Measurements from ENCODE around the gene CELF6.
"Not testable (repeated sequence)": the region's sequence is repeated elsewhere in the genome, so short reads cannot be mapped to it uniquely, and the experiment has no call there.

CELF6 gene

DNA sequence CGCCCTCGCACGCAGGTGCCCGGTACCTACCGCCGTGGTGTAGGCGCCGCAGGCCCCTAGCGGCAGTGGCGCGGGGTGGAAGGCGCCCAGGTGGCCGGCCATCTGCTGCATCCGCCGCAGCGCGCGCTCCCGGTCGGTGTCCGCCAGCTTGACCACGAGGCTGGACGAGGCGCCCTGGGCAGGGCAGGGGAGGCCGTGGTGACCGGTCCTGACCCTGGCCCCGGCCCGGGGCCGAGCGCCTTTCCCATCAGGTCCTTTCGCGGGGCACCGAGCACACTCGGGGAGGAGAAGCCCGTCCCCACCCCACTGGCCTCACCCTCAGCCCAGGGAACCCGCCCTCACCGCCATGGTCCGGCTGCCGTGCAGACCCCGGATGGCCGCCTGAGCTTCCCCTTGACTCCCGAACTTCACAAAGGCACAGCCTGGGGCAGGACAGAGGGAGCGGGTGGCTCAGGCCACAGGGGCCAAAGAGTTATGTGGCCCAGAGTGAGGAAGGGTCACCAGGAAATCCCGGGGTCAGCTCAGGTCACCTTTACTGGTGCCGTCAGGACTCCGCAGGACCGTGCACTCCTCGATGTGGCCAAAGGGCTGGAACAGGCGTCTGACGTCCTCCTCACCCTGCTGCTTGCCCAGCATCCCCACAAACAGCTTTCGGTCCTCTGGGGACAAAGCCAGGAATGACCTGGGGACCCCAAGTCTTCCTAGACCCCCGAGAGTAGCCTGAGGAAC lies 30.2 kb downstream of the CELF6 start:
- no peak overlapping the region for H3K27ac Mint-ChIP-seq
- no peaks in the 10 kb centered on the region for H3K4me1 Mint-ChIP-seq
- H3K9me3 Mint-ChIP-seq, result no peaks in the 10 kb centered on the region
- H3K36me3 Mint-ChIP-seq, result no peaks in the 10 kb centered on the region
- ATAC-seq, result no peak
- H3K4me3 Mint-ChIP-seq, result no peak overlapping the region
- no peak for DNase-seq (ENCODE audit: low spot score in 2 of 2)

GRCh38 chr15:72288796-72289596 lies 31.0 kb downstream of the CELF6 start:
- Mint-ChIP-seq H3K4me3 (no peak overlapping the region), H3K4me1 (no peaks in the 10 kb centered on the region), H3K27ac (no peak overlapping the region), H3K36me3 (no peaks in the 10 kb centered on the region), H3K9me3 (no peaks in the 10 kb centered on the region)
- ATAC-seq (no peak), DNase-seq (ENCODE audit: low spot score in 2 of 2) (no peak)

- no peaks in the 10 kb centered on the region for H3K9me3 Mint-ChIP-seq
- no peak overlapping the region for H3K27ac Mint-ChIP-seq
- H3K4me3 Mint-ChIP-seq, result no peak overlapping the region
These were observed 33.9 kb downstream of the CELF6 start for GRCh38 chr15:72285927-72286516.

GRCh38 chr15:72285402-72285801 lies 34.6 kb downstream of the CELF6 start:
- no peaks in the 10 kb centered on the region for H3K36me3 Mint-ChIP-seq
- DNase-seq (ENCODE audit: low spot score in 2 of 2) (no peak), ATAC-seq (no peak)
- H3K27ac Mint-ChIP-seq, result peak overlapping the region; percentile 4
- H3K9me3 Mint-ChIP-seq, result no peaks in the 10 kb centered on the region
- H3K4me3 Mint-ChIP-seq, result no peak overlapping the region
- H3K4me1 Mint-ChIP-seq, result no peaks in the 10 kb centered on the region

More at GRCh38 chr15:72285927-72286516, 33.9 kb downstream of the CELF6 start:
- DNase-seq (ENCODE audit: low spot score in 2 of 2) (no peak), ATAC-seq (peak; percentile 47)
- Mint-ChIP-seq H3K36me3 (no peaks in the 10 kb centered on the region), H3K4me1 (no peaks in the 10 kb centered on the region)

DNA sequence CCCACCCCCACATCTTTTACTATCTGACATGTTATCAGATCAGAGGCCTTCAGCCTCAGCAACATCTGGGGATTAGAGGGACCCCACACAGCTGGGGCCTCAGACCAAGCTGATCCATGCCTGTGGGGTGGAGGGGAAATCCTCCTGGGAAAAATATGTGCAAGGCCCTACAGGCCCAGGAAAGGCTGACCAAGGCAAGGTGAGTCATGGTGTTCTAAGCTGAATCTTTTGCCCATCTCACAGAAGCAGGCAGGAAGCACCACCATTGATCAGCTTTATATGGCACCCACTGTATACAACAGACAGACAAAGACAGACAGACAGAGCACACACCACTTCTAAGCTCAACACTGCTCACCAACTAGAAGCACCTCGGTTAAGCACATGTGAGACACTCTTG lies 35.2 kb downstream of the CELF6 start:
- Mint-ChIP-seq H3K4me3 (no peak overlapping the region), H3K27ac (peak overlapping the region; percentile 4), H3K4me1 (no peaks in the 10 kb centered on the region), H3K36me3 (no peaks in the 10 kb centered on the region), H3K9me3 (no peaks in the 10 kb centered on the region)
- ATAC-seq (no peak), DNase-seq (ENCODE audit: low spot score in 2 of 2) (no peak)

DNA sequence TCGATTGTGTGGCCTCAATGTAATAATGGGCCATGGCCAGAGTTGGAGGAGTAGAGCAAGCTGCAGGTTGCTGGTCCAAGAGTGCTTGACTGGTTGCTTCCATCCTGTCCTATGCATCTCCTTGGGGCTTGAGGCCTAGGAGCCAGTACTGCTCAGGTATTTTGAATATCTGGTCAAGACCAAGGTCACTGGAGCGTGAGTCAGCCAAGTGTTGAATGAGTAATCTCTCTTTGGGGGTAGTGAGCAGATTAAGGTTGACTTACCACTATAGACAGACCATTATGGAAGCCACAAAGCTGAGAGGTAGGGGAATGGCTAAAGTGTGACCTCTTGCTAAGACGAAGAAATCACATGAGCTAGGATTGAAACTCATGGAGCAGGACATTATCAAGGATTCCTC lies 38.2 kb downstream of the CELF6 start:
- Mint-ChIP-seq H3K9me3 (no peaks in the 10 kb centered on the region), H3K4me3 (no peak overlapping the region), H3K27ac (no peak overlapping the region), H3K36me3 (no peaks in the 10 kb centered on the region), H3K4me1 (no peaks in the 10 kb centered on the region)
- no peak for DNase-seq (ENCODE audit: low spot score in 2 of 2)
- ATAC-seq, result peak; percentile 44

DNA sequence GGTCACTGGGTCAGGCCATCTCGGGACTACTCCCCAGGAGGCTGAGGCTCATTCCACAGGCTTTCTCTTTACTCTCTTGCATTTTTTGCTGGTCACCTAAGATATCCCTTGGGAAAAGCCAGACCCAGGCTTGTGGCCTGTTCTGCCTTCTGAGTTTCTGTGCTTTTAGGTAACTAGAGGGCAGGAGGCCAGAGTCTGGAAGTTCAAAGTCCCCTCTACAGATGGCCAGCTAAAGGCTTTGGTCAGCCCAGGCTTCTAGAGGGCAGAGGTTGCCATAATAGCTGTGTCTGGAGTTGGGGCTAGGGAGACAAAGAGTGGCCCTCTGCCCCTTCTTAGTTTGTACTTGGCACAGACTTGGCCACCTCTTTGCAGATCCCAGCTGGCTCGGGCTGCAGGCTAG lies 39.2 kb downstream of the CELF6 start:
- Mint-ChIP-seq H3K9me3 (no peaks in the 10 kb centered on the region), H3K36me3 (no peaks in the 10 kb centered on the region), H3K4me1 (no peaks in the 10 kb centered on the region), H3K27ac (no peak overlapping the region), H3K4me3 (no peak overlapping the region)
- DNase-seq (ENCODE audit: low spot score in 2 of 2), result no peak
- no peak for ATAC-seq

GRCh38 chr15:72278737-72279136 lies 41.2 kb downstream of the CELF6 start:
- ATAC-seq (no peak), DNase-seq (ENCODE audit: low spot score in 2 of 2) (no peak)
- H3K36me3 Mint-ChIP-seq, result no peaks in the 10 kb centered on the region
- no peak overlapping the region for H3K4me3 Mint-ChIP-seq
- H3K9me3 Mint-ChIP-seq, result no peaks in the 10 kb centered on the region
- H3K4me1 Mint-ChIP-seq, result peaks cover 6% of the 10 kb centered on the region
- H3K27ac Mint-ChIP-seq, result no peak overlapping the region

DNA sequence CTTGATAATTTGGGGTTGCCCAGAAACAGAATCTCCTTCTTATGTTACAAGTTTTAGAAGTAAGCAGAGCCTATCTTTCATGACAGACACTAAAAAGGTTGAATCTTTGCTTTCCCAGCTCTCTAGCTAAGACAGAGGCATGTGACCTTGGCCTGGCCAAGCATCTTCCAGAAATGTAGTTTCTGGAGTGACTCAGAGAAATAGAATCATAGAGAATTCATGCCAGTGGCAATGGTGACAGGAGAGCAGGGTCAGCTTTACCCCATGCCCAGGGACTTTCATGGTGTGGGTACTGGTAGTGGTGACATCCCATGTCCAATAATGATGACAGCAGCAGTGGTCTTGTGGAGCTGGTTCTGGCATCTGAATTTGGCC lies 43.6 kb downstream of the CELF6 start:
- Mint-ChIP-seq H3K27ac (no peak overlapping the region), H3K36me3 (peaks cover 7% of the 10 kb centered on the region), H3K4me3 (no peak overlapping the region), H3K9me3 (no peaks in the 10 kb centered on the region), H3K4me1 (peaks cover 23% of the 10 kb centered on the region)
- ATAC-seq, result no peak
- no peak for DNase-seq (ENCODE audit: low spot score in 2 of 2)

DNA sequence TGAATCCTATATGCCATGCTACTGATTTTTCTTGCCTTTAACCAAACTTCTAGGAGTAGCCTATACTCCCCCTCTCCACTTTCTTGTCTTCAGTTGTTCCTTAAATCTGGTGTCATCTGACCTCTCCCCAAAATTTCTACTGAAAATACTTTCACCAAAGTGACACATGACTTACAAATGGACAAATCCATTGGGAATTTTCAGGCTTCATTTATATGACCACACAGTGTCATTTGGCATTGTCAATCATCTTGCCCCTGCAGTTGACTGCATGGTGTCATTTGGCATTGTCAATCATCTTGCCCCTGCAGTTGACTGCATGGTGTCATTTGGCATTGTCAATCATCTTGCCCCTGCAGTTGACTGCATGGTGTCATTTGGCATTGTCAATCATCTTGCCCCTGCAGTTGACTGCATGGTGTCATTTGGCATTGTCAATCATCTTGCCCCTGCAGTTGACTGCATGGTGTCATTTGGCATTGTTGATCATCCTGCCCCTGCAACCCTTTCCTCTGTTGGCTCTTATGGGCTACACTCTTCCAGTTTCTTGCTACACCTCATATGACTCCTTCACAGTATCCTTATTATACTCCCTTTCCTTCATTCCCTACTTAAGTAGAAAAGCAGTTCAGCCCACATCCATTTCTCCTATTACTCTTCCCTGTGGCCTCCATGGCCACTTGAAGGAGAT lies 44.2 kb downstream of the CELF6 start:
- not testable (repeated sequence) for H3K9me3 Mint-ChIP-seq; H3K27ac Mint-ChIP-seq; DNase-seq (ENCODE audit: low spot score in 2 of 2); ATAC-seq; H3K36me3 Mint-ChIP-seq; H3K4me3 Mint-ChIP-seq
- H3K4me1 Mint-ChIP-seq, result peaks cover 28% of the 10 kb centered on the region

DNA sequence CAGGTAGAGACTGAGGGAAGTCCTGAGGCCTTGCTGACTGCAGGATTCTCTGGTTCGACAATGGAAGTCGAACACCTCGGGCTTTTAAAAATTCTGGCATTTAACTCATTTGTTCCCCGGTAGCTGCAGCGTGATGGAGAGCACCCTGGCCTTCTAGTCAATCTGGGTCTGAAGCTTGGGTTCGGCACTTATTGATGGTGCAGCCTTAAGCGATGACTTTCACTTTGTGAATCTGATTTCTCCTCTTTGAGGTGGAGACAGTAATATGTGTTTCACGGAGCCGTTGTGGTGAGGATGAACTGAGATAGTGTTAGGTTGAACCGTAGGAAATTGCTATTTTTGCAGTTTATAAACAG lies 47.0 kb downstream of the CELF6 start:
- H3K9me3 Mint-ChIP-seq, result no peaks in the 10 kb centered on the region
- H3K4me1 Mint-ChIP-seq, result peaks cover 45% of the 10 kb centered on the region
- H3K27ac Mint-ChIP-seq, result peak overlapping the region; percentile 53
- H3K36me3 Mint-ChIP-seq, result peaks cover 37% of the 10 kb centered on the region
- peak overlapping the region; percentile 81 for H3K4me3 Mint-ChIP-seq
- ATAC-seq (peak; percentile 2), DNase-seq (ENCODE audit: low spot score in 2 of 2) (no peak)

GRCh38 chr15:72272213-72272996 lies 47.6 kb downstream of the CELF6 start, which contains the start of gene PARP6:
PARP6 (minus strand) TSS chr15:72272554; CDS start chr15:72267477, 5,077 bp downstream.
- Mint-ChIP-seq H3K4me1 (peaks cover 45% of the 10 kb centered on the region), H3K36me3 (peaks cover 42% of the 10 kb centered on the region), H3K4me3 (peak within 1 kb of the TSS; percentile 81), H3K9me3 (no peaks in the 10 kb centered on the region), H3K27ac (peak within 1 kb of the TSS; percentile 53)
- DNase-seq (ENCODE audit: low spot score in 2 of 2) (peak; percentile 94 to 99), ATAC-seq (peak; percentile 98)

DNA sequence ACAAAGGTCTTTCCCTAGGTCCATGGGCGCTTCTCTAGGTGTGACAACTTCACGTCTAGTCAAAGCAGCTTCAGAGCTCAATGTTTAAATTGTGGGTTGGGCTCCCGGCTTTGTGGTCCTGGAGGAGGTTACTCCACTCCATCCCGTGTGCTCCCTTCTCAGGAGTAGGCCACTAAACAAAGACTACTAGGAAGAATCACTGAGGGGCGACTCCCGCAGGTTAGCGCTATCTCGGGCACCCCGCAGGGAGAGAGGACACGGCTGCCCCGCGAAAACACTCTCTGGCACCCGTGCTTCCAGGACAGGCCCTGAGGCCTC lies 48.1 kb downstream of the CELF6 start:
- no peak for DNase-seq (ENCODE audit: low spot score in 2 of 2)
- H3K4me3 Mint-ChIP-seq, result peak overlapping the region; percentile 81
- H3K36me3 Mint-ChIP-seq, result peaks cover 48% of the 10 kb centered on the region
- H3K9me3 Mint-ChIP-seq, result no peaks in the 10 kb centered on the region
- ATAC-seq, result peak; percentile 31
- peaks cover 45% of the 10 kb centered on the region for H3K4me1 Mint-ChIP-seq
- H3K27ac Mint-ChIP-seq, result peak overlapping the region; percentile 53

DNA sequence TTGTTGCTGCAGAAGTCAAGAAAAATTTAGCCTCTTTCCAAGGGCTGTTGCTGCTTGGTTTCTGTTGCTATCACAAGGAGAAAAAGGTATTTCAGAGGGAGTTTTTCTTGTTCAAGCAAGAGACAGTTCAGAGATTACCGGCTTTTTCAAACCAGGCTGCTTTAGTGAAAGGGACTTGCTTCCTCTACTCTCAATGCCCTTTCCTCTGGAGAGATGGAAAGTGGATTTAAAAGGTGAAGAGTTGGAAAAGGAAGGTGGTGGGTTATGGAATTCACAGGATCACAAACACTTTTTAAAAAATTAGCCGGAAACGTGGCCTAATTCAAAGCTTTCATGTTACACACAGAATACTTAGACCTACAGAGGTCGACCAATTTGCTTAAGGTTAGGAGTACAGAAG lies 48.7 kb downstream of the CELF6 start:
- Mint-ChIP-seq H3K4me3 (peak overlapping the region; percentile 81), H3K4me1 (peaks cover 45% of the 10 kb centered on the region), H3K36me3 (peaks cover 54% of the 10 kb centered on the region), H3K9me3 (no peaks in the 10 kb centered on the region), H3K27ac (peak overlapping the region; percentile 53)
- no peak for DNase-seq (ENCODE audit: low spot score in 2 of 2)
- ATAC-seq, result no peak

DNA sequence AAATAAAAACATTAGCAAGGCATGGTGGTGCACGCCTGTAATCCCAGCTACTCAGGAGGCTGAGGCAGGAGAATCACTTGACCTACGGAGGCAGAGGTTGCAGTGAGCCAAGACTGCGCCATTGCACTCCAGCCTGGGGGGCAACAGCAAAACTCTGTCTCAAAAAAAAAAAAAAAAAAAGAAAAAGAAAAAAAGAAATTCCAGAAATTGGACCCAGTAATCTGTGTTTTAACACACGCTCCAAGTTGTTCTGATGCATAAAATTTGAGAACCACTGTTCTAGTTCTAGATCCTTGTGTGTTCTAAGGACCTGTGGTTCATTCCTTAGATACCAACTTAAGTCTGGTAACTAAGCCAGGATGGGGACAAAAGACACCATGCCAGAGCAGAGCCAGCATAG lies 50.2 kb downstream of the CELF6 start:
- no peak for ATAC-seq
- peaks cover 45% of the 10 kb centered on the region for H3K4me1 Mint-ChIP-seq
- DNase-seq (ENCODE audit: low spot score in 2 of 2), result no peak
- H3K9me3 Mint-ChIP-seq, result no peaks in the 10 kb centered on the region
- H3K36me3 Mint-ChIP-seq, result peaks cover 69% of the 10 kb centered on the region
- H3K27ac Mint-ChIP-seq, result no peak overlapping the region
- no peak overlapping the region for H3K4me3 Mint-ChIP-seq
